ENCODE data around the gene DHCR24. TPM values are rescaled to one million over a fixed set of nuclear protein-coding genes. Genes with fewer than 3 reads are reported as not detected.
"Not testable (repeated sequence)": the region's sequence is repeated elsewhere in the genome, so short reads cannot be mapped to it uniquely, and the experiment has no call there.

DHCR24 gene
- total RNA-seq, 2 donors from 2014 or later = 217 to 298 TPM

DNA sequence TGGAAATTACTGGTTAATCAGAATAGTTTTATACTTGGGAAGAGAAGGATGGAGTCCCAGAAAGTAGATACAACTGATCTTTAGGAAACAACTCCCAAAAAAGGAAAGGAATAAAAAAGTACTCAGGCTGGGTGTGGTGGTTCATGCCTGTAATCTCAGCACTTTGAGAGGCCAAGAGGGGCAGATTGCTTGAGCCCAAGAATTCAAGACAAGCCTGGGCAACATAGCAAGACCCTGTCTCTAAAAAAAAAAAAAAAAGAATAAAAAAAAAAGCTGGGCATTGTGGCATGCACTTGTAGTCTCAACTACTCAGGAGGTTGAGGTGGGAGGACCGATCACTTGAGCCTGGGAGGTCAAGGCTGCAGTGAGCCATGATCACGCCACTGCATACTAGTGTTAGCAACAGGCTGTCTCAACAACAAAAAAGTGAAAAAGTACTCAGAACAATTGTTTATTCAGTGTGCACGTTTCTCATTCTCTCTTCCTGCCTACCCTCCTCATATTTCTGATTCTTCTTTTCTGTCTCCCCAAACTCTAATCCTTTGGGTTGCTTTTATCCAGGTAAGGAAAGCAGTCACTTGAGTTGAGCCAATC lies 2.2 kb upstream of the DHCR24 start:
- no peak for DNase-seq
- intact Hi-C loops (cut with DNase I, micrococcal nuclease) = no loop called here
- no peak for ATAC-seq

DNA sequence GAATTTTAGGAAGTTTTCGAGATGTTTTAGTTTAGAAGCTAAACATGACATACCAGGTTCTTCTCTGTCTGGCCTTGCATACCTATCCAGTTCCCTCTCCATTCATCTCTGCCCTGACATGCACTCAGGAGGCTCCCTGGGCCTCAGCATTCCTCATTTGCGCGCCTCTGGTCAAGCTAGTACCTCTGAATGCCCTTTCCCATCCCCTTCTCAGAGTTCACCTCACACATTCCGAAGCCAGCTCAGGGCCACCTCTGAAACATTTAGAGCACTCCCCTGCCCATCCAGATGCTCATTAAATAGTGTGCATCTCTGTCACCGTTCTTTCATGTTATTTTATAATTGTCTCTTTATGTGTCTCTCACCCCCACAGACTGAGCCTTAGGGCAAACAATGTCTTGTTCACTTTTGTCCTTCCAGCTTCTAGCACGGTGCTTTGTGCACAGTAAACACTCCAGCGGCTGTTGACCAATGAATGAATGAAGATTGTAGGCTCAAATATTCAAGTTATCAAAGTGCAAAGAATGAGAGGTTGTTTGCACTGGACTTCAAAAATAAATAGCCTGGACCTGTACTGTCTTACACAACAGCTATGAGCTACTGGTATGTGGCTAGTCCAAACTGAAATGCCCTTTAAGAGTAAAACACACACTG lies 1.2 kb upstream of the DHCR24 start:
- intact Hi-C loops (cut with DNase I, micrococcal nuclease) = no loop called here
- no peak for DNase-seq
- no peak for ATAC-seq

GRCh38 chr1:54887665-54888071 lies 673 bp upstream of the DHCR24 start:
- DNase-seq (no peak), ATAC-seq (peak; percentile 3)
- intact Hi-C loops (cut with DNase I, micrococcal nuclease) = no loop called here

- peak; percentile 78 for ATAC-seq
- peak; percentile 65 to 78 for DNase-seq
- intact Hi-C loops (cut with DNase I, micrococcal nuclease) = no loop called here
These were observed 930 bp downstream of the DHCR24 start for GRCh38 chr1:54885807-54886723.

GRCh38 chr1:54885237-54885679 lies 1.7 kb downstream of the DHCR24 start:
- ATAC-seq (no peak), DNase-seq (no peak)
- intact Hi-C loops (cut with DNase I, micrococcal nuclease) = no loop called here

DNA sequence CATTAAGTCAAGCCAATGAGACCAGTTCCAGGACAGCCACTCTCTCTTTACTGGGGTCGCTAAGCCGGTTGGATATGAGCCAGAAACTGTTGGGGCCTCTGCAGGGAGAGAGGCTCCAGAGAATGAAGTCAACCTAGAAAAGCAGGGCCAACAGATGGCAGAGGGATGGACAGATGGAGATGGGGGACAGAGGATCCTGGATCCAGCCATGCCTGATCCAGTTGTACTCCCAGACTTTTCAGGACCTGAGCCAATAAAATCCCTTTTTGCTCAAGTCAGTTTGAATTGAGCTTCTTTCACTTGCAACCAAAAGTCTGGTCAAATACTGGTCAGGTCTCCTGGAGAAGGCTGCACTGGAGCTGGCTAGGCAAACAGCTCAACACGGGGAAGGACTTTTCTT lies 2.2 kb downstream of the DHCR24 start:
- no peak for ATAC-seq
- intact Hi-C loops (cut with DNase I, micrococcal nuclease) = no loop called here
- DNase-seq = no peak

DNA sequence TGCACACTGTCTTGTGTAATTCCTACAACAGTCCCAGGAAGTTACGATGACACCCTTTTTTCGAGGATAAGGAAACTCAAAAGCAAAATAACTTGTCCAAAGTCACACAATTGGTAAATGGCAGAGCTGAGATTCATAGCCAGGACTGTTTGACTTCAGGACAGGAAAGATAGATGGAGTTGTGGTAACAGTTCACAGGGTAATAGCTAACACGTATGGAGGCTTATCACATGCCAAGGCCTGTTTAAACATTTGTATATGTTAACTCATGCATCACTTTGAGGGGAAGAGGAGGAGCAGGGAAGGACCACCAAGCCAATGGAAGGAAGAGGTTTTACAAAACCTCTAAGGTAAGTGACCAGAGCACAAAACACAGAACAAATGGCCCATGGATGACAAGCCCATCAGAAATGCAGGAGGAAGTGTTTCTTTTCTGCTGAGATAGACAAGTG lies 2.8 kb downstream of the DHCR24 start:
- ATAC-seq (no peak), DNase-seq (no peak)
- intact Hi-C loops (cut with DNase I, micrococcal nuclease) = no loop called here

- intact Hi-C loops (cut with DNase I, micrococcal nuclease) = no loop called here
These were observed 3.5 kb downstream of the DHCR24 start for GRCh38 chr1:54883349-54884102.

DNA sequence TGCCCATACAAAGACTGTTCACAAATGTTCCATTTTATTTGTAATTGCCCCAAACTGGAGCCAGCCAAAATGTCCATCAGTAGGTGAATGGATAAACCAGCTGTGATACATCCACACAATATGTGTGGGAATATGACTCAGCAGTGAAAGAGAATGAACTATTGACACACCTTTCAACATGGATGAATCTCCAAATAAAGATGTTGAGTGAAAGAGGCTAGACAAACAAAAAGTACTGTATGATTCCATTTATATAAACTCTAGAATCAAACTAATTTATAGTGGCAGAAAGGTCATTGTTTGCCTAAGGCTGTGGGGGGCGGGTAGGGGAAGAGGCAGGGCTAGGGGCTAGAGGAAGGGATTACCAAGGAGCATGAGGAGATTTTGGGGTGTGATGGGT lies 4.5 kb downstream of the DHCR24 start:
- intact Hi-C loops (cut with DNase I, micrococcal nuclease) = no loop called here
- no peak for ATAC-seq
- DNase-seq = no peak

More at GRCh38 chr1:54883349-54884102, 3.5 kb downstream of the DHCR24 start:
- DNase-seq (no peak), ATAC-seq (no peak)

DNA sequence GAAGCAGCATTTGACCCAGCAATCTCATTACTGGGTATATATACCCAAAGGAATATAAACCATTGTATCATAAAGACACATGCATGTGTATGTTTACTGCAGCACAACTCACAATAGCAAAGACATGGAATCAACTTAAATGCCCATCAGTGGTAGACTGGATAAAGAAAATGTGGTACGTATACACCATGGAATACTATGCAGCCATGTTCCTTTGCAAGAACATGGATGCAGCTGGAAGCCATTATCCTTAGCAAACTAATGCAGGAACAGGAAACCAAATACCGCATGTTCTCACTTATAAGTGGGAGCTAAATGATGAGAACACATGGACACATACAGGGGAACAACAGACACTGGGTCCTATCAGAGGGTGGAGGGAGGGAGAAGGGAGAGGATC lies 5.4 kb downstream of the DHCR24 start:
- DNase-seq; intact Hi-C loops (cut with DNase I, micrococcal nuclease); ATAC-seq: not testable (repeated sequence)

- DNase-seq = no peak
- no peak for ATAC-seq
- intact Hi-C loops (cut with DNase I, micrococcal nuclease) = no loop called here
These were observed 7.1 kb downstream of the DHCR24 start for GRCh38 chr1:54879872-54880271.

GRCh38 chr1:54876814-54877213 lies 10.2 kb downstream of the DHCR24 start:
- intact Hi-C loops (cut with DNase I, micrococcal nuclease) = no loop called here
- ATAC-seq = no peak
- no peak for DNase-seq

DNA sequence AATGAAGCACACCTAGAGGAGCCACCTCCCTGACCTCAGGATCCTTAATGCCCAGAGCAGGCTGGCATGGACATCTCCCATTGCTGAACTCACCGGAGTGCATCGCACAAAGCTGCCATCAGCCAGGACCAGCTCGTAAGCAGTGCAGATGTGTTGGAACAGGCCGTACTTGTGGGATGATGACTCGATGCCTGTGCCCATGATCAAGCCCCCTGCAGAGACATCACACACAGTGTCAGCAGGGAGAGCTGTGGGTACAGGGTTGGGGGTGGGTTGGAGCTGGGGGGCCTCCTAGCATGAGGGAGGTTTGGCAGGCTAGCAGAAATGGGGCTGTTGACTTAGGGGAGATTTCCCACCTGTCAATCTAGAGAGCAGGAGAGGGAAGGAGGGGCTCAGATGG lies 12.0 kb downstream of the DHCR24 start:
- DNase-seq (no peak), ATAC-seq (peak; percentile 10)
- intact Hi-C loops (cut with DNase I, micrococcal nuclease) = no loop called here

DNA sequence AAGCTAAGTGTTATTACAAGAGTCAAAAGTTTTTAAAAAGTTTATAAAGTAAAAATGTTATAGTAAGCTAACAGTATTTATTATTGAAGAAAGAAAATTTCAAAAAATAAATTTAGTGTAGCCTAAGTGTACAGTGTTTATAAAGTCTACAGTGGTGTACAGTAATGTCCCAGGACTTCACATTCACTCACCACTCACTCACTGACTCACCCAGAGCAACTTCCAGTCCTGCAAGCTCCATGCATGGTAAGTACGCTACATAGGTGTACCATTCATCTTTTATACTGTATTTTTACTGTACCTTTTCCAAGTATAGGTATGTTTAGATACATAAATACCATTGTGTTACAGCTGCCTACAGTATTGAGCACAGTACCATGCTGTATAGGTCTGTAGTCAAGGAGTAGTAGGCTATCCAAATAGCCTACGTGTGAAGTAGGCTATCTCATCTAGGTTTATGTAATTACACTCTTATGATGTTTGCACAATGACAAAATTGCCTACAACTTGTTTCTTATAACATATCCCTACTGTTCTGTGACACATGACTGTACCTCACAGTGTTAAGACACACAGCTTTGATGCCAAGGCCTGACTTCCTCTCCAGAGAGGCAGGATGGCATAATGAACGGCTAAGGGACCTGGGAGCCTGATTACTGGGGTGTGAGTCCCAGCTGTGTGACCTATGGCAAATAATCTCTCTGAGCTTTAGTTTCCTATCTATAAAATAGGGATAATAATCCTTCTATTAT lies 12.7 kb downstream of the DHCR24 start:
- intact Hi-C loops (cut with DNase I, micrococcal nuclease) = no loop called here
- peak in 1 of 2 donors; percentile 18 for DNase-seq
- peak; percentile 93 for ATAC-seq

GRCh38 chr1:54872036-54872331 lies 15.0 kb downstream of the DHCR24 start:
- ATAC-seq (no peak), DNase-seq (no peak)
- intact Hi-C loops (cut with DNase I, micrococcal nuclease) = no loop called here

DNA sequence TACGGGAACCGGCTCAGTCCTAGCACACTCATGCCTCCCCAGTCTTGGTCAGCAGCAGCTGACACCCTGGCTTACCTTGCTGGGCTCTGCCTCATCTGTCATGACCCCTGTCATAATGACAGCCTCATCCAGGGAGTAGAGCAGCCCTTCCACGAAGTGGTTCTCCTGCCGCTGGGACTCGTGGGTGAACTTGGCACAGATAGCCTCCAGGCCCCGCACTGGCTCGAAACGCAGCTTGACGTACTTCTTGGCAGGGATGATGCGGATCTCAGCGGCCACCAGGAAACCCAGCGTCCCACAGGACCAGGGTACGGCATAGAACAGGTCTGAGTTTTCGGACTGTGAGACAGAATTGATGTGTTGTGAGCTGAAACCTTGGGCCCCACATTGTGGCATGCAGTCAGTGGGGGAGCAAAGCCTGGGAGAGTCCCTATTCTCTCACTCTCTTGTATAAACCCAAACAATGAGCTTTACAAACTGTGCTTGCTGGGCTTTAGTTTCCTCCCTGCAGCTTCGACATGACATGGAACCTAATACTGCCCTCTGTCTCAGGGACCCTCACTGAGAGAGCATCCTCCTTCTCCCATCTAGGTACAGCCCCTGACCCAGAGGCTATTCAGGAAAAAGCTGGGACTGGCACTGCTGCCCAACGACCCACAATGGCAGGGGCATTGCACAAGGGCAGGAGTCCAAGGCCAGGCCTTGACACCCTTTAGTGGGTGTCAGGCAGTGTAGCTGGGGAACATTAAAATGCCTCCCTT lies 15.5 kb downstream of the DHCR24 start:
- ATAC-seq (no peak), DNase-seq (no peak)
- intact Hi-C loops (cut with DNase I, micrococcal nuclease) = no loop called here

DNA sequence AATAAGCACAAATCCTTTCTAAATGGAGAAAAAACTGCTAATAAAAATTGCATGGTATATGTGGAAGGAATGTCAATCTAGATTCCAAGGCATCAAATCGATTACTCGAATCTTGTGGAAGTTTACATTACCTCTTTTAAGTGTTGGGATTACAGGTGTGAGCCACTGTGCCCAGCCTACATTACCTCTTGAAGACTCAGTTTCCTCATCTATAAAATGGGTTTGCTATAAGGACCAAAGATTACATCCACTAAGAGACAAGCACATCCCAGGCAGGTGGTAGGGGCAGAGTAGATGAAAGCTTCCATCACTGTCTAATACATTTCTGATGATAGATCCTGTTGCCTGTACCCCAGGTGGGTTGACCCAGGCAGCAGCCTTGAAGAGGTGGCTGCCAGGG lies 16.1 kb downstream of the DHCR24 start:
- DNase-seq (no peak), ATAC-seq (no peak)
- intact Hi-C loops (cut with DNase I, micrococcal nuclease) = no loop called here
